ENCODE data around the gene ABHD14A.

- TF ChIP-seq POLR2A (IDR thresholded peaks at IDR 0.05) (no peak), CTCF (IDR thresholded peaks at IDR 0.05) (no peak)
Observed at GRCh38 chr3:51982838-51983577, 8.1 kb downstream of the ABHD14A start, which contains the start of gene ACY1.

Measured in lower leg skin (tissue), 3 donors.